HG03095 (cell line): Measurements from ENCODE around the gene SCN7A.
"Not testable (repeated sequence)": the region's sequence is repeated elsewhere in the genome, so short reads cannot be mapped to it uniquely, and the experiment has no call there.

ENCODE experiments used
- ATAC-seq: cut with Tn5 transposase; IDR thresholded peaks from one replicate; pipeline ENCODE4 v1.9.1; 2021; ENCODE audit warnings: moderate library complexity; ENCODE audit not compliant: unreplicated experiment

The SCN7A gene

DNA sequence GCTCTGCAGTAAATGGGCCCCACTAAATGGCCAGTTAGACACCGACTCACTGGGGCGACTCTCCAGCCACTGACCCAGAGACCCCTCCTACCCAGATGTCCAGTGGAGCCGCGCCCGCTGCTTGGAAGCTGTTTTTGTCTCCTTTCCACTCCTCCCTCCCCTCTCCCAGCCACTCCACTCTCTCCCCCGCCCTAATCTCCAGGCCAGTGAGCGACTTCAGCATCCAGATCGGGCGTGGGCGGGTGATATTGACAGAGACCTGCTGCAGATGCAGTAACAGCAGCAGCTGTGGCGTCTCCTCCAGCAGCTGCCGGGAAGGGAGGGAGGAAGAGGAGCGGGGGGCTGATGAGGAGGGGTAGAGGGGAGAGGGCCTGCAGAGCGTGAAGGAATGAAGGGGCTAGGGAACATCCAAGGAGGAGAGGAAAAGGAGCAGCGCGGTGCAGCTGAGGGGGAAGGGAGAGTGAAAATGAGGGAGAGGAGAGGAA, at the start of gene SCN7A:
SCN7A (minus strand) TSS at position 110 of the 485 bp plus-strand sequence. CDS start 16,553 bp downstream, outside the sequence.
- no peak for ATAC-seq

DNA sequence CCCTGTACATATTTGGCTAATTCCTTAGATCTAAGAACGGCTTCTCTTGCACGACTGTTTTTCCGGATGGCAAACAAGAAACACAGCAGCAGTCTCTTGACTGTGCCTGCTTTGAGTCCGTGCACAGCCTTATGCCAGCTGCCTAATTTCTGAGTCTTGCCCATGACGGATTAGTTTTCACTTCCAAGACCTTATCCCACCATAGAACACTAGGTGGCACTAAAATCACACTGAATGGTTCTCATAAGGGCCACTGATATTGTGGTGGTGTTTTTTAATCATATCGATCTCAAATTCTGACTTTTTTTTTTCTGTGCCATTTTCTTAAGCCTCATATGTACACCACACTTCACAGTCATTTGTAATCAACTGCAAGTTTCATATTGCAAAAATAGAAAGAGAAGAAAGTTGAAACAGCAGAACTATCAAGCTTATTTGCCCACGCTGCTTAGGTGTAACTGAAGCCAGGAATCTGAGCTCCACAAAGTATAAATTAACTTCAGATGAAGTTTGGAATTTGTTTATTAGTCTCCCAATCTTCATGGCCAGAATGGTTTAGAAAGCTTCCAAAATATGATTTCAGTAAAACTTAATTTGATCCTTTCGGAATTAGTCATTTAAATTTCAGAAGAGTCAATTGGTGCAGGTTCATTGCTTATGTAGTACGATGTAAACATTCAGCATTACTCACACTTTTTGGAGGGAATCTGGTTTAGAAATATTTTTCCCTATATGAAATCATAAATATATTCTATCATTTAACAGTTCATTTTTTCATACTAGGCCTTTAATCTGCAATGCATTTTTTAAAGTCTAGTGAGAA, 45.5 kb upstream of the SCN7A start:
- ATAC-seq = peak; percentile 94

DNA sequence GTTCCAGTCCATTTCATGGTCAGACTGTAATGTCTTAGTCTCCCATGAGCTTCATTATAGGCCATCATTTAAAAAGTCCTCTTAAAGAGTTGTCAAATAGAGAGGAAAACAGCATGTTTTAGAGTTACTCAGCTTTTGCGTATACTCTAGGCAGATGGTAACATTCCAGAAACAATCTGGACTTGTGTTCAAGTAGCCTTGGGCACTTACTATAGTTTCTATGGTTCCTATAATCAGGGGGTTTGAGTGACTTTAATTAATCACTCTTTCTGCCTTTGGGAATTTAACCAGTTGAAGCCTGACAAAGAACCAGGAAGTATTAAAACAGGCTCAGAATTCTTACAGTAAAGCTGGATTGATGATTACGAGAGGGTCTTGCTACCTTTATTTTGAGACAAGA, 42.1 kb upstream of the SCN7A start:
- ATAC-seq = no peak

DNA sequence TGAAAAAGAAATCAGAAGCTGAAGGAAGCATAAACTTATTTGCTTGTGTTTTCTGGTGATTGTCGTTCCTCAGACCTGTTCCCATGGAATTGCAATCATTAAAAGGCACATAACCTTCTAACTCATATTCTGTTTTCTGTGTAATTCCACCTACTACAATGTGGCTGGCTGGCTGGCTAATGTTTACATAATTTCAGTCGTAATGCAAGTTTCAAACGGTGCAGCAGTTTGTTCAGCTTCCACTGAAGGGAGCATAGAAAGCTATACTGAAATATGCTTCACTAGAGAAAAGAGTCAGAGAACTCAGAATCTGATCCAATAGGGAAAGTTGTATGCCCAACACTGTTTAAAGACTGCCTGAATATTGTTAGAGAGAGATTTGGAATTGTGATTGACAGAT, 27.1 kb upstream of the SCN7A start:
- ATAC-seq = no peak

DNA sequence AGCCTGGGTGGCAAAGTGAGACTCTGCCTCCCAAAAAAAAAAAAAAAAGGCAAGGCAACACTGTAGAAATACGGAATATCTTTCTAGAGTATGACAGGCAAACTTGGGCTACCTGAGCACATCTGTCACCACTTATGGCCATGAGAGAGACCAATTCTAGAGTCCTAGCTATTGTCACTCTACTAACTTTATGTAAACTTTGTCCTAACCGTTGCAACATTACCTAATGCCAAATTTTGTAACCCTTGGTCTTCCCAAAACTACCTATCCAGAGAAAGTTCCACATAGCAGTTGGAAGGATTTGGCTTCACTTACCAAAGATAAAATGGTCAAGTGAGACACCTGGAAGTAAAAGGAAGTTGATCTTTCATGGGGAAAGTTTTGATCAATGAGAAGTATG, 26.6 kb upstream of the SCN7A start:
- no peak for ATAC-seq

DNA sequence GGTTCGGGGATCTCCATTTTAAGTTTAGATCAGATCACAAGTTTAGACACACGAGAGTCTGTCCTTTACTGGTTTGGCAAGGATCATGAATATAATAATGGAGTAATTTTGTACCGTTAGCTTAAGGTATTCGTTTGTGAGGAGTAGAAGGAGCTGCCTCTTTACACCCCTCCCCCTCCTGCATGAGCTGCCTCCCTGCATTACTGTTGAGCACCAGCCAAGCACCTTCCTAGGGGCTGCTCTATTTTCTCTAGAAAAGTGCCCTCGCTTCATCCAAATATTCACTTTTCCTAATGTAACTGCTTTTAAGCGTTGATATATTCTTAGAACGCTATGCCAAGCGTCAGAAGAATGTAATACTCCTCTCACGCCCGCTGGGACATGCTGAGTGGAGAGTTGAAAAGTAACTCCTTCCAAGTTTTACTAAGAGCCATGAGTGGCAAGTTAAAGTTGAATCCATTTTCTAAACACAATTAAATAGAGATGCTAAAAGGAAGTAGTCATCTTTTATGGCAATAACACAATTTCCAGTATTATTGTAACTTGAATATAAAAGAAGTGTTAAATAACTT, 25.4 kb upstream of the SCN7A start:
- no peak for ATAC-seq

DNA sequence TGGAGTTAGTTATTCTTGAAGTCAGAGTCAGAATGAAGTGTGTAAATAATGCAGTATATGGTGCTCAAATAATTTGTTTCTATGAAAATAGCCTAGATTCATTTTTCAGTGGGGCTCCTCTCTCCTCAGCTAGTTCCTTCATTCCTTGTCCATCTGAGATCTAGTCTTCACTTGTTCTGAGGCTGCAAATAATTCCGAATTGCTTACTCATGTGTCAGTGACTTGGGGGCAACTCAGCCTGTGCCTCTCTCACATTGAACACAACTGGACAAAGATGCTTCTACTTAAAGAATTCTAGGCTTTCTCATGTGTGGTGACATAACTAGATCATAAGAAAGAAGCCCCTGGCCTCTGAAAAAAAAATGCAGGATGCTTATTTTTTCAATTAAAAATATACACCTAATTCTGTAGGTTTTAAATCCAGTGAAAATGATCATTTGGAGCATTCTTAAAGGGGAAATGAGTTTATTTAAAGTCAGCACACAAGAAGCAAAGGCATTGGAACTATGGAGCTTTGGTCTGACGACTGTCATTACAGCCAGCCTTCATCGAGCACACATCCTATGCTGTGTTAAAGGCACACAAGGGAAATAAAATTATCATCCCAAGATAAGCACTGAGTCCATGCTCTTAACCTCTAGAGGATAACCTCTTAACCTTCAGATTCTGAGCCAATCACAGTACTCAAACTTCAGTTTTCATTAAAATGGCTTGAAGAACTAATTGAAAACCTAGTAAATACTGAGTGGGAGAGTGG, 24.8 kb upstream of the SCN7A start:
- ATAC-seq = no peak

DNA sequence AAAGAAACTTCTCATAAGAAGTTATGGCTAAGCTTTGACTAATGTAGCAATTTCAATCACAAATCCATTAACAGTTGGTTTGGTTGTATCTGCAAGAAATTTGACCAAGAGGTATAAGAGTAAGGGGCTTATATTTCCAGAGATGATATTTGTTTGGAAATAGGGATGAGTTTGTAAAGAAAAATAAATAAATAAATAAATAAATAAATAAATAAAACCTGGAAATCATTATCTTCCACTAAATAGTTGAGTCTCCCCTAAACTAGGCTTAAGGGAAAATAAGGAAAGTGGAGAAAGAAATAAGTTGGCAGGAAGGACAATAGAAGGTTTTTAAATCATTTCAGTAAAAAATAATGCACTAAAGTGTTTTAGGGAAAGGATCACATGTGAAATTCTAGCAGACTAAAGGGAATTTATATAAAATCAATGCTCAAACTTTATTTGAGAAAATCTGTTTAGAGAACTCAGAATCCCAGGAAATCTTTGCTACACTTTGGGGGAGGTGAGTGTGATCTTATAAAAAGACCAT, 23.5 kb upstream of the SCN7A start:
- ATAC-seq = no peak

DNA sequence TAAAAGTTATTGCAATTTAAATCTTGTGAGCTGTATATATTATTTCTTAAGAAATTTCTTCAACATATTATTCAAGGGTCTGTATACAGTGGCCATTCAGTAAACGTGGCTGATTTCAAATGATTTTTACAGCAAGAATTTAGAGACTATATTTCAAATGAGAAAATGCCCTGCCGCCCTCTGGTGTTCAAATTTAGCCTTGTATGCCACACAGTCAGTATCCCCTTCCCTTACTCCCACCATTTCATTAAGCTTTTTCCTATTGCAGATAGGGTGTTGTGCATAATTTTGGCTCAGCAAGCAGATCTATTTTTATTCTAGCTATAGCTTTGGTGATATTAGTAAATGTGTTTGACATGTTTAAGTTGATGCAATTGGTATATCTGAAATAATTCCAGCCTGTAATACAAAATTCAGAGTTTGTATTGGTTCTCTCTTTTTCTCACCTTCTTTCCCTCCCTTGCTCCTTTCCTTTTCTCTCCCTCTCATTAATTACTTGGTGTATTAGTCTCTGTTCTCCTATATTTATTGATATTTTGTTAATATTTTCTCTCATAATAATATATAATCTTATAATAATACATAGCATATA, 22.8 kb upstream of the SCN7A start:
- ATAC-seq = no peak

DNA sequence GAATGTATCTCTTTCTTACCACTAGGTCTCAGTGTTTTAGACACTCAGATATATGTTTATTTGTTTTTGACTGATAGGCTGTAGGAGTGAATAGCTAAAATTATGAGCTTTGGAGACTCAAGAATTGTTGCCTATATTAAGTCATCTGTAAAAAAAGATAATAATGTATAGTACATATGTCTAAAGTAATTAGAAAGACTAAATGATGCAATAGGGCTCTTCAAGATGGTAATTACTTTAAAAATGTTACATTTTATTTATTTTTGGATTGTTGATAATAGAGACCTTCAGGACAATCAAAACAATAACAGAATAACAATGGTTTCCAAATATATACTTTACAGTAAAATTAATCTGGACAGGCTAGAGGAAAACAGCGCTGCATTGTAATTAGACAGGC, 19.9 kb upstream of the SCN7A start:
- no peak for ATAC-seq

DNA sequence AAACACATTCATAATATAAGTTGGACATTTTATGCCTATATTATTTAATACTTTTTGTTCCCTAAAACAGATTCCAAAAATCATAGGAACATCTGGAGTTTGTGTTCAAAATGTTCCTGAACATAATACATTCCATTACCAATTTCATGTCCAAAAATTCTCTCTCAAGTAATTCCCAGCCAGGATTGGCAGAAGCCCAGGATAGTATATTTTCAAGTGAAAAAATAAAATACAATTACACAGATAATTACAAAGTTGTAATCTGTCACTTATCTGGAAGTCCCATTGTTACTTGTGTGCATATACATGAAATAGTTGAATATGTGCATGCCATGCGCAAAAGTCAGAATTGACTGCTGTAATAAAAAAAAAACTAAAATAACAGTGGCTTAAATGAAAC, 5.2 kb upstream of the SCN7A start:
- no peak for ATAC-seq

DNA sequence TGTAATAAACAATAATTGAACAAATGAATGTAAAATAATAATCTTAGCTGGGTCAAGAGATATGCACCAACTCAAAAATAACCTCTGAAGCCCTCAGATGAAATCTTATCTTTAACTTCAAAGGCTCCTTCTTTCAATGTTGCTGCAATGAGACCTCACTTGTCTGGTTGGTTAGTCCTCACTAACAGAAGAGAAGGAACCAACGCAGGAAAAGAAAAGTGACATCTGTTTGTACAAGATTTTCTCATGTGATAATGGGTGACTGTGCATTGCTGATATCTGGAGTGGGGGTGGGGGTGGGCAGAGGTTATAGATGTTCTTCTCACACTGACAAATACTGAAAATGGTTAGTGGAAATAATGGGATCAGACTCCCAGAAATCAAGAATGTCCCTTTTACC, 2.6 kb downstream of the SCN7A start:
- no peak for ATAC-seq

DNA sequence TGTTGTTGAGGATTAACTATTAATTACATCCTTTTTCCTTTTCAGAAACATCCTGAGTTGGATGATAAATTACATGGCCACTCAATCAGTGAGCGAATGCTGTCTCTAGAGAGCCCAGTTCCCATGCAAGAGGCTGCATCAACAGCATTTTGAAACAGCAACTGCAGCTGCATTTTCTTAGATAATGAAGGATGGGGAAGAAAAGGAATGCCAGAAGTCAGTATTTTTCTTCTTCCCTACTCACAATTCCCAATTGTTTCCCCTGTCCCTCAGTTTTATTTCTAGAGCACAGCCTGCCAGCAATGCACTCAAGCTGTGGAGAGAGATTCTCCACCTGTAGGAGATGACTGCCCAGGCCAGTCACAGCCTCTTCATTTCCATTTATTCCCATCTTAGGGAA, 6.9 kb downstream of the SCN7A start:
- no peak for ATAC-seq

DNA sequence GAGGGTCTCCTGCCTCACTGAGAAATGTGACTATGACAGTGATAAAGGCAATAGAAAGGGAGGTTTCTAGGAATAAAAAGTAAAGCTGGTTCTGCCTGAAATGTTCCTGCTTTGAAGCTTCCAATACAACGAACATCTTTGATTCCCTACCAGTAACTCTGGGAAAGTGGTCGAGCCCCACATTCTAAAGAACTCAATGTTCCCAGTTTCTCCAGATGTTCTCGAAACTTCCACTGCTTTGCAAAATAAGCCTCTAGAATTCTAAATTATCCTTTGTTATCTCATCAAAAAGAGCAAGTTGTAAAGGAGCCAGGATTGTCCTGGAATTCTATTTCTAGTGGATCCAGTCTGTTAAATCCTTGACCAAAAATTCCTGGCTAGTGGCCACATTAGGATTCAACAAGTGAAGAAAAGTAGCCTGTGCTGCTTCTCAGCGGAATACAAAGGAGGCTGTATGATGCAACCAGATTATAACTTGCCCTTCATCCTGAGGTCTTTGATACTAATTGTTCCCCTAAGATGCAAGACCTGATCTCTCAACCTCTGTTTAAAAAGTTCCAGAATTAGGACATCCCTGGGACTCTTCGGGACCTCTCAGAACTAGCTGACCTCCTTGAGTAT, 8.4 kb downstream of the SCN7A start:
- no peak for ATAC-seq

DNA sequence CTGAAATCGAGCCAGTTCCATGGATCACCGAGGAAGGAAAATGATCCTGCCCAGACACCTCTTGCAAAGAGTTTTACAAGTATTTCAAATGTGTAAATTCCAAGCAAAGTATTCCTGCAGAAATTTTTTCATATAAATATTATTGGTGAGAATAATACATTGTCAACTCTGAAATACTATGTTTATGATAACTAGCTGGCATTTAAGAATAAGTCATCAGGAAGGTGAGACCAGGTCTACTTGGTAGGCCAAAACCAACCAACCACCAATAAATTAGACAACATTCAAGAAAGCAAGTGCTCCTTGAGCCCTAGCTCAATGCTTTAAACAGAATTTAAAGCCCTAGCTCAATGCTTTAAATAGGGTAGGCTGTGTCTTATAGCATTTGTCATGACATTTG, 21.7 kb downstream of the SCN7A start:
- ATAC-seq = no peak

DNA sequence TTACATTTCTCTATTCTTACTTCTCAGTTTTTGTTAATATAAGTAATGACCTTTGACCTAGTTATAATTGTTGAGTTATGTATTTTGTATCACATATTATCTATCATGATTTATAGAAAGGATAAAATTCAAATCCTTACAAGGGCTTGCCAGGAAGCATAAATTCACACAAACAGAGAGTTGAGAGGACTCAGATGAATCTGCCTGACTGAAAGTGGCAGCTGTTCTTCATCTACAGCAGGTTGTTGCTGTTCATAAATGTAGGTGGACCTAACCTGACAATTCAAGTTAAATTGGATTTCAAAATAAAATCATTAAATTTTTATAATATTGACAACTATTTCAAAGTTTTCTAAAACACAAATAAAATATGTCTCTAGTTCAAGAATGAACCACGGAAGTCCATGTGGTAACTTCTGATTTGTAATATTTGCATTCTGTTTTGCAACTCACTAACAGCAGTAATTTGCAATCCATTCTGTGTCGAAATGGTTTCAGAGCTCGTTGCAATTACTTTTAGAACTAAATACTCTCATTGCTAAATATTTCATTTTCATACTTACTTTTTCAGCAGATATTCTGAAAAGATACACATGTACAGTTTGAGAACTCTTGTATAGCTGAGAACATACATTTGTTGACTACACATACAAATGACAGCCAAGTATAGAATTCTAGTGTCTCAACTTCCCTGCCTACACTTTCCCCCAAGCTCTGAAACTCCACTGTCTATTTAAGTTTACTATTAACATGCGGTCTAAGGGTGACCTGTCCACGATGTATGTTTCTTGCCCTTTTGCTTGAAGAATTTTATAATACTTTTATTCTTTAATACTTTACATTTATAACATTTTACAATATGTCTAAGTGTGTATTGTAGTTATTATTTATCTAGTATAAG, 25.7 kb downstream of the SCN7A start:
- no peak for ATAC-seq

DNA sequence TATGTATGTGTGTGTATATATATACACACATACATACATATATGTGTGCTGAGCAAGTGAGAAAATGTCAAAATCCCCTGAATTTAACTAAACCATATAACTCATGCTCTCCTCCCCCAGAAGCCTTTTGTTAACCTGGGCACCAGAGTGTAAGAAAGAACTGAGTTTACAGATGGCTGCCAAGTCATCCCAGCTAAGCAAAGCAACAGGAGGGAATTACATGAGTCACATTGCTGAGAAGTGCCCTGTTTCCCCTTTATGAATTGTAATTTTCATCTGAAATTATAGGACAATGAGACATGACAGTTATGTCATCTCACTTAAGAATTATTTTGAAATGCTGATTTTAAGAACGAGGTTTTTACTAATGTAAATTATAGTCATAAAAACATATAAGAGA, 29.9 kb downstream of the SCN7A start:
- ATAC-seq = no peak

DNA sequence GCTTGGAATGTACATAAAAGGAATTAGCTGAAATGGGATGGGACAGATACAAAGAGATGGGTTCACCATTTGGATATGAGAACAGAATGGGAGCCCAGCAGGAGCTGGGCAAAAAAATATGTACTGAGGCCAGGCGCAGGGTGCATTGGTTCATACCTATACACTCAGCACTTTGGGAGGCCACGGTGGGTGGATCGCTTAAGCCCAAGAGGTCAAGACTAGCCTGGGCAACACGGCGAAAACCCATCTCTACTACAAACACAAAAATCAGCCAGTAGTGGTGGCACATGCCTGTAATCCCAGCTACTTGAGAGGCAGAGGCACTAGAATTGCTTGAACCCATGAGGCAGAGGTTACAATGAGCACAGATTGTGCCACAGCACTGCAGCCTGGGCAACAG, 30.4 kb downstream of the SCN7A start:
- no peak for ATAC-seq

DNA sequence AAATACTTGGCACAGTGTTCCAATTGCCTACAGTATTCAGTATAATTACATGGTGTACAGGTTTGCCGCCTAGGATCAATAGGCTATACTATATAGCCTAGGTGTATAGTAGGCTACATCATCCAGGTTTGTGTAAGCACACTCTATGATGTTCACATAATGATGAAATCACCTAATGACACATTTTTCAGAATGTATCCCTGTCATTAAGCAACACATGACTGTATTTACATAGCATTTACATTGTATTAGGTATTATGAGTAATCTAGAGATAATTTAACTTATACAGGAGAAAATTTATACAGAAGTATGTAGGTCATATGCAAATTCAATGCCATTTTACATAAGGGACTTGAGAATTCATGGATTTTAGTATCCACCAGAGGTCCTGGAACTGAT, 35.4 kb downstream of the SCN7A start:
- ATAC-seq = no peak

DNA sequence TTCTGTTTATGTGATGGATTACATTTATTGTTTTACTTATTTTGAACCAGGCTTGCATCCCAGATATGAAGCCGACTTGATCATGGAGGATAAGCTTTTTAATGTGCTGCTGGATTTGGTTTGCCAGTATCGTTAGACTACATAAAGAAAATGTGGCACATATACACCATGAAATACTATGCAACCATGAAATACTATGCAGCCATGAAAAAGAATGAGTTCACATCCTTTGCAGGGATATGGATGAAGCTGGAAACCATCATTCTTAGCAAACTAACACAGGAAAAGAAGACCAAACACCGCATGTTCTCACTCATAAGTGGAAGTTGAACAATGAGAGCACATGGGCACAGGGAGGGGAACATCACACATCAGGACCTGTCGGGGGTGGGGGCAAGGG, 38.2 kb downstream of the SCN7A start:
- ATAC-seq = not testable (repeated sequence)
